H9 (cell line): ENCODE data around the gene GRIP1. TPM values are rescaled to one million over a fixed set of nuclear protein-coding genes. Genes with fewer than 3 reads are reported as not detected.

Experiments used
- DNase-seq: peaks from one replicate; pipeline ENCODE4 v3.0.0-alpha.2; 2017
- H2AFZ ChIP-seq: one replicate; pipeline ENCODE4 v1.6.1; 2013; ENCODE audit warnings: mild to moderate bottlenecking, low read length, control low read depth, moderate library complexity
- H2AK5ac ChIP-seq: 2 replicates; pipeline ENCODE4 v1.6.1; 2013; ENCODE audit warnings: low read length, control low read depth, mixed read lengths; ENCODE audit not compliant: insufficient read length
- H2BK120ac ChIP-seq: one replicate; pipeline ENCODE4 v1.6.1; 2013; ENCODE audit warnings: low read depth, mild to moderate bottlenecking, low read length, control low read depth, inconsistent platforms; ENCODE audit not compliant: poor library complexity, severe bottlenecking
- H2BK12ac ChIP-seq: 2 replicates; pipeline ENCODE4 v1.6.1; 2013; ENCODE audit warnings: low read length, control low read depth, mixed read lengths, low read depth; ENCODE audit not compliant: insufficient read length
- H2BK15ac ChIP-seq: 2 replicates; pipeline ENCODE4 v1.6.1; 2013; ENCODE audit warnings: low read depth, low read length, control low read depth
- H2BK20ac ChIP-seq: one replicate; pipeline ENCODE4 v1.6.1; 2013; ENCODE audit warnings: low read depth, mild to moderate bottlenecking, low read length, control low read depth, inconsistent platforms; ENCODE audit not compliant: poor library complexity, severe bottlenecking
- H2BK5ac ChIP-seq: 2 replicates; pipeline ENCODE4 v1.6.1; 2013; ENCODE audit warnings: low read length, control low read depth, mixed read lengths; ENCODE audit not compliant: insufficient read length
- H3K14ac ChIP-seq: 2 replicates; pipeline ENCODE4 v1.6.1; 2013; ENCODE audit warnings: low read length, control low read depth; ENCODE audit not compliant: insufficient read depth
- H3K18ac ChIP-seq: 2 replicates; pipeline ENCODE4 v1.6.1; 2013; ENCODE audit warnings: low read depth, mild to moderate bottlenecking, mixed read lengths, low read length, control low read depth; ENCODE audit not compliant: insufficient read length
- H3K23ac ChIP-seq: 2 replicates; pipeline ENCODE4 v1.6.1; 2013; ENCODE audit warnings: low read length, control low read depth, mixed read lengths, low read depth; ENCODE audit not compliant: insufficient read length
- H3K23me2 ChIP-seq: 2 replicates; pipeline ENCODE4 v1.6.1; 2013; ENCODE audit warnings: low read depth, mild to moderate bottlenecking, mixed read lengths, low read length, control low read depth; ENCODE audit not compliant: insufficient read length, poor library complexity, severe bottlenecking
- H3K27ac ChIP-seq: 2 replicates; pipeline ENCODE4 v1.5.1; 2013; ENCODE audit warnings: low read length, control low read depth, mixed read lengths, low read depth; ENCODE audit not compliant: insufficient read length
- H3K27me3 ChIP-seq: 2 replicates; pipeline ENCODE4 v1.6.1; 2013; ENCODE audit warnings: low read length, control low read depth, inconsistent platforms; ENCODE audit not compliant: insufficient read depth
- H3K4ac ChIP-seq: 2 replicates; pipeline ENCODE4 v1.6.1; 2013; ENCODE audit warnings: low read depth, mild to moderate bottlenecking, control low read depth, inconsistent platforms, low read length, moderate library complexity
- H3K4me1 ChIP-seq: 2 replicates; pipeline ENCODE4 v1.6.1; 2013; ENCODE audit warnings: low read length, control low read depth, inconsistent platforms; ENCODE audit not compliant: insufficient read depth
- H3K4me2 ChIP-seq: 2 replicates; pipeline ENCODE4 v1.6.1; 2013; ENCODE audit warnings: low read length, control low read depth, mixed read lengths; ENCODE audit not compliant: insufficient read length, insufficient read depth
- H3K56ac ChIP-seq: 2 replicates; pipeline ENCODE4 v1.6.1; 2013; ENCODE audit warnings: low read depth, mild to moderate bottlenecking, mixed read lengths, low read length, control low read depth; ENCODE audit not compliant: insufficient read length
- H3K79me1 ChIP-seq: 2 replicates; pipeline ENCODE4 v1.6.1; 2013; ENCODE audit warnings: low read depth, mild to moderate bottlenecking, moderate library complexity, low read length, control low read depth, inconsistent platforms; ENCODE audit not compliant: insufficient read depth, poor library complexity, severe bottlenecking
- H3K79me2 ChIP-seq: 2 replicates; pipeline ENCODE4 v1.6.1; 2013; ENCODE audit warnings: low read length, control low read depth, inconsistent platforms; ENCODE audit not compliant: insufficient read depth
- H3K9ac ChIP-seq: 2 replicates; pipeline ENCODE4 v1.6.1; 2013; ENCODE audit warnings: low read length, control low read depth, mixed read lengths; ENCODE audit not compliant: insufficient read length; ENCODE audit errors: extremely low read depth
- H3K9me3 ChIP-seq: one replicate; pipeline ENCODE4 v1.6.1; 2013; ENCODE audit warnings: low read depth, low read length, inconsistent platforms; ENCODE audit not compliant: control insufficient read depth
- H3T11ph ChIP-seq: one replicate; pipeline ENCODE4 v1.6.1; 2013; ENCODE audit warnings: mild to moderate bottlenecking, low read length, control low read depth, inconsistent platforms
- H4K20me1 ChIP-seq: one replicate; pipeline ENCODE4 v1.6.1; 2013; ENCODE audit not compliant: control insufficient read depth, insufficient read length, insufficient read depth
- H4K5ac ChIP-seq: 2 replicates; pipeline ENCODE4 v1.6.1; 2013; ENCODE audit warnings: low read depth, mild to moderate bottlenecking, mixed read lengths, low read length, control low read depth; ENCODE audit not compliant: insufficient read length
- H4K8ac ChIP-seq: replicated peaks from 2 replicates; pipeline ENCODE4 v1.6.1; 2013; ENCODE audit warnings: low read length, control low read depth, mixed read lengths, low read depth; ENCODE audit not compliant: insufficient read length
- H4K91ac ChIP-seq: 2 replicates; pipeline ENCODE4 v1.6.1; 2013; ENCODE audit warnings: low read depth, mild to moderate bottlenecking, moderate library complexity, mixed read lengths, low read length, control low read depth; ENCODE audit not compliant: insufficient read length
- H3K27ac Mint-ChIP-seq, 3 experiments: 2 replicates in 2 of 3; 3 replicates in 1 of 3; pipeline ENCODE4 v1.8.0; 2020 to 2021; ENCODE audit warnings: mixed read lengths in 3 of 3, mild to moderate bottlenecking in 1 of 3, moderate library complexity in 1 of 3
- H3K27me3 Mint-ChIP-seq: 2 replicates; pipeline ENCODE4 v1.8.0; 2021; ENCODE audit warnings: low read depth, mild to moderate bottlenecking, moderate library complexity, mixed read lengths
- H3K36me3 Mint-ChIP-seq, 3 experiments: 2 replicates in 2 of 3; 3 replicates in 1 of 3; pipeline ENCODE4 v1.8.0; 2020 to 2021; ENCODE audit warnings: low read depth in 3 of 3, mixed read lengths in 3 of 3; ENCODE audit not compliant: insufficient read depth in 1 of 3
- H3K4me1 Mint-ChIP-seq, 2 experiments: 2 replicates each; pipeline ENCODE4 v1.8.0; 2020; ENCODE audit warnings: mixed read lengths in 2 of 2
- H3K4me3 Mint-ChIP-seq, 2 experiments: 2 replicates in 1 of 2; 3 replicates in 1 of 2; pipeline ENCODE4 v1.8.0; 2020 to 2021; ENCODE audit warnings: mild to moderate bottlenecking in 2 of 2, mixed read lengths in 2 of 2, moderate library complexity in 1 of 2
- H3K9me3 Mint-ChIP-seq, 2 experiments: 2 replicates in 1 of 2; 3 replicates in 1 of 2; pipeline ENCODE4 v1.8.0; 2020; ENCODE audit warnings: mild to moderate bottlenecking in 2 of 2, mixed read lengths in 2 of 2, moderate library complexity in 1 of 2
- CTCF ChIP-seq: fragments of 200-600 bp; sonication (generic); conservative IDR thresholded peaks from 3 replicates; pipeline ENCODE4 v1.8.0; 2021; ENCODE audit warnings: antibody characterized with exemption, mild to moderate bottlenecking
- WGBS: extraction: QIAGEN DNeasy Blood & Tissue Kit; methylation state at CpG from one replicate; pipeline ENCODE4 v1.1.7; 2013; ENCODE audit warnings: missing lambda C conversion rate, low lambda C conversion rate, mixed read lengths; ENCODE audit not compliant: insufficient read length; ENCODE audit errors: extremely low coverage; 5-methylcytosine and 5-hydroxymethylcytosine counted together
- total RNA-seq: library from RNA; stranded (reverse); gene quantifications from 2 replicates; pipeline ENCODE4 v1.2.1, GENCODE V29; 2021

The GRIP1 gene
- total RNA-seq, 1 experiment from 2014 or later, result 19.5 TPM

- Mint-ChIP-seq H3K27ac (no peak overlapping the region), H3K4me1 (no peaks in the 10 kb centered on the region), H3K36me3 (no peaks in the 10 kb centered on the region), H3K4me3 (no peak overlapping the region), H3K27me3 (no peaks in the 10 kb centered on the region), H3K9me3 (no peaks in the 10 kb centered on the region)
- Histone ChIP-seq H2BK5ac (no peak overlapping the region), H3K14ac (no peak overlapping the region), H3K79me2 (no peaks in the 10 kb centered on the region), H3K56ac (no peak overlapping the region), H3K27me3 (no peaks in the 10 kb centered on the region), H3K23me2 (no peaks in the 10 kb centered on the region), H4K91ac (no peak overlapping the region), H2BK12ac (no peak overlapping the region), H3K23ac (no peak overlapping the region), H3K27ac (no peak overlapping the region), H4K5ac (no peak overlapping the region), H3K4ac (no peak overlapping the region), H3K18ac (no peak overlapping the region), H2BK20ac (no peak overlapping the region), H4K20me1 (no peaks in the 10 kb centered on the region), H2AFZ (no peak overlapping the region), H3K9ac (no peak overlapping the region), H3T11ph (no peak overlapping the region), H2AK5ac (no peak overlapping the region), H2BK120ac (no peak overlapping the region), H3K79me1 (no peaks in the 10 kb centered on the region), H2BK15ac (no peak overlapping the region), H3K9me3 (no peaks in the 10 kb centered on the region), H3K4me1 (peaks cover 2% of the 10 kb centered on the region; the same call in 1 of the 2 replicates), H4K8ac (no peak overlapping the region), H3K4me2 (no peak overlapping the region)
- DNase-seq, result no peak
- TF ChIP-seq CTCF, result no peak
- no CpG with 5 or more reads among the region's 2 CpGs for WGBS
Observed at GRCh38 chr12:66661357-66661756, 17.5 kb downstream of the GRIP1 start.
